ENCODE data around the gene PHKA2.

DNA sequence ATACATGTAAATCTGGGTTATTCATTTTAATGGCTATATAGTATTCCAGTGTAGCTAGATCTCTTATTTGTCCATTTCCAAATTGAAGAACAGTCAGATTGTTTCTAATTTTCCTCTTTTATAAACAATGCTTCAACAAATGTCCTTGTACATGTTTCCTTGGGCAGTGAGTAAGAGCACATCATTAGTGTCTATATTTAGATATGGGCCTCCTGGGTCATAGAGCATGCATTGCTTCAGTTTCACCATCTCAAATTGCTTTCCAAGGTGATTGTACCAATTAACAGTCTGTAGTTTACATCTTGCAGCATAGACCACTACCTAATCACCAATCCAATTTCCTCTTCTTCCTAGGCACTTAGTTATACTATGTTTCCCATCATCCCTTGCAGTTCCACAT is 13.4 kb downstream of the PHKA2 start:
- TF ChIP-seq, protein P1, sequence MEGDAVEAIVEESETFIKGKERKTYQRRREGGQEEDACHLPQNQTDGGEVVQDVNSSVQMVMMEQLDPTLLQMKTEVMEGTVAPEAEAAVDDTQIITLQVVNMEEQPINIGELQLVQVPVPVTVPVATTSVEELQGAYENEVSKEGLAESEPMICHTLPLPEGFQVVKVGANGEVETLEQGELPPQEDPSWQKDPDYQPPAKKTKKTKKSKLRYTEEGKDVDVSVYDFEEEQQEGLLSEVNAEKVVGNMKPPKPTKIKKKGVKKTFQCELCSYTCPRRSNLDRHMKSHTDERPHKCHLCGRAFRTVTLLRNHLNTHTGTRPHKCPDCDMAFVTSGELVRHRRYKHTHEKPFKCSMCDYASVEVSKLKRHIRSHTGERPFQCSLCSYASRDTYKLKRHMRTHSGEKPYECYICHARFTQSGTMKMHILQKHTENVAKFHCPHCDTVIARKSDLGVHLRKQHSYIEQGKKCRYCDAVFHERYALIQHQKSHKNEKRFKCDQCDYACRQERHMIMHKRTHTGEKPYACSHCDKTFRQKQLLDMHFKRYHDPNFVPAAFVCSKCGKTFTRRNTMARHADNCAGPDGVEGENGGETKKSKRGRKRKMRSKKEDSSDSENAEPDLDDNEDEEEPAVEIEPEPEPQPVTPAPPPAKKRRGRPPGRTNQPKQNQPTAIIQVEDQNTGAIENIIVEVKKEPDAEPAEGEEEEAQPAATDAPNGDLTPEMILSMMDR (IDR thresholded peaks at IDR 0.05), result no peak
- no peak for TF ChIP-seq POLR2A (IDR thresholded peaks at IDR 0.05)

Measured in testis (tissue), 2 donors.